AG04449 (cell line): ENCODE data around the gene HIGD2B.
"Not testable (repeated sequence)": the region's sequence is repeated elsewhere in the genome, so short reads cannot be mapped to it uniquely, and the experiment has no call there.

Experiments
- CTCF ChIA-PET: fragments of 350-600 bp; formaldehyde crosslinking; extraction: SDS; loops from one replicate; lab custom pipeline; 2021; ENCODE audit warnings: antibody characterized with exemption; lab: Yijun Ruan, JAX
- POLR2A ChIA-PET: fragments of 400-600, 350-600 bp; formaldehyde crosslinking; extraction: SDS; loops from one replicate; lab custom pipeline; 2020; ENCODE audit warnings: antibody characterized with exemption, inconsistent platforms; lab: Yijun Ruan, JAX
- DNase-seq: peaks from one replicate; pipeline ENCODE4 v3.0.0-alpha.2; 2010; ENCODE audit warnings: low read depth, low spot score
- H3K4me3 ChIP-seq: 2 replicates; pipeline ENCODE4 v1.5.1; 2011; ENCODE audit warnings: low read depth, mild to moderate bottlenecking, control low read depth, low read length
- TF ChIP-seq, protein P1 (sequence below): IDR thresholded peaks from one replicate; pipeline ENCODE4 v1.5.1; 2011; ENCODE audit warnings: mild to moderate bottlenecking, moderate library complexity, low read length, control low read depth, inconsistent platforms; ENCODE audit not compliant: insufficient read depth; ENCODE audit errors: missing control alignments

Gene HIGD2B

DNA sequence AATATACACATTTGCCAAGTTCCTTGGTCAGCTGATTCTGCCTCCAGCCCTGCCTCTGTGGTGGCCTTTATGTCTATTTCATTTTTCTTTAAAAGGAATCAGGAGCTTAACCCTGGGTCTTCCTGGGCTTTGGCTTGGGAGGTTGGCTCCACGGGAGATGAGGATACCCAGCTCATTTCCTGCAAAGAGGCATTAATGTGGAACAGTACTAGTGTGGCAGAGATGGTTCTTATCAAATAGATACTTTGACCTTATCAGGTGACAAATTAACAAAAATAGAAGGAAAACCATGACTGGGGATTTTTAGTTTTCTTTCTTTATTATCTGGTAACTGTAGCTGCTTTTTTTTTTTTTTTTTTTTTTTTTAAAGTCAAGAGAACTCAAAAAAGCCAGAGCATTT lies 42.8 kb upstream of the HIGD2B start:
- ChIA-PET CTCF (interaction anchor here (1.0 to 9.4 kb wide), 3 partner anchors 8 to 537 kb away, joined by 3 to 118 read pairs (median 3); no protein-coding TSS in a partner anchor), POLR2A (no interaction called here)
- no peak overlapping the region for H3K4me3 ChIP-seq
- no peak for DNase-seq
- TF ChIP-seq, protein P1, sequence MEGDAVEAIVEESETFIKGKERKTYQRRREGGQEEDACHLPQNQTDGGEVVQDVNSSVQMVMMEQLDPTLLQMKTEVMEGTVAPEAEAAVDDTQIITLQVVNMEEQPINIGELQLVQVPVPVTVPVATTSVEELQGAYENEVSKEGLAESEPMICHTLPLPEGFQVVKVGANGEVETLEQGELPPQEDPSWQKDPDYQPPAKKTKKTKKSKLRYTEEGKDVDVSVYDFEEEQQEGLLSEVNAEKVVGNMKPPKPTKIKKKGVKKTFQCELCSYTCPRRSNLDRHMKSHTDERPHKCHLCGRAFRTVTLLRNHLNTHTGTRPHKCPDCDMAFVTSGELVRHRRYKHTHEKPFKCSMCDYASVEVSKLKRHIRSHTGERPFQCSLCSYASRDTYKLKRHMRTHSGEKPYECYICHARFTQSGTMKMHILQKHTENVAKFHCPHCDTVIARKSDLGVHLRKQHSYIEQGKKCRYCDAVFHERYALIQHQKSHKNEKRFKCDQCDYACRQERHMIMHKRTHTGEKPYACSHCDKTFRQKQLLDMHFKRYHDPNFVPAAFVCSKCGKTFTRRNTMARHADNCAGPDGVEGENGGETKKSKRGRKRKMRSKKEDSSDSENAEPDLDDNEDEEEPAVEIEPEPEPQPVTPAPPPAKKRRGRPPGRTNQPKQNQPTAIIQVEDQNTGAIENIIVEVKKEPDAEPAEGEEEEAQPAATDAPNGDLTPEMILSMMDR = no peak

DNA sequence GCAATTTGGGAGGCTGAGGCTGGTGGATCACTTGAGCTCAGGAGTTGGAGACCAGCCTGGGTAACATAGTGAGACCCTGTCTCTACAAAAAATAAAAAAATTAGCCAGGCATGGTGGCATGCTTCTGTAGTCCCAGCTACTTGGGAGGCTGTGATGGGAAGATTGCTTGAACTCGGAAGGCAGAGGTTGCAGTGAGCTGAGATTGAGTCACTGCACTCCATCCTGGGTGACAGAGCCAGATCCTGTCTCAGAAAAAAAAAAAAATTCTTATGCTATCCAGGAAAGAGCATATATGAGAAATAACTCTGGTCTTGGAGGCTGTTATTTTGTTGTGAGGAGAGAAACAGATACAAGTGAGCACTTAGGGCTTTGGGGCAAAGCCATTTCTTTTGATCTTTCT lies 42.3 kb upstream of the HIGD2B start:
- DNase-seq, H3K4me3 ChIP-seq, POLR2A ChIA-PET: not testable (repeated sequence)
- CTCF ChIA-PET = interaction anchor here (1.0 to 9.4 kb wide), 4 partner anchors 7 to 538 kb away, joined by 3 to 118 read pairs (median 4); no protein-coding TSS in a partner anchor

DNA sequence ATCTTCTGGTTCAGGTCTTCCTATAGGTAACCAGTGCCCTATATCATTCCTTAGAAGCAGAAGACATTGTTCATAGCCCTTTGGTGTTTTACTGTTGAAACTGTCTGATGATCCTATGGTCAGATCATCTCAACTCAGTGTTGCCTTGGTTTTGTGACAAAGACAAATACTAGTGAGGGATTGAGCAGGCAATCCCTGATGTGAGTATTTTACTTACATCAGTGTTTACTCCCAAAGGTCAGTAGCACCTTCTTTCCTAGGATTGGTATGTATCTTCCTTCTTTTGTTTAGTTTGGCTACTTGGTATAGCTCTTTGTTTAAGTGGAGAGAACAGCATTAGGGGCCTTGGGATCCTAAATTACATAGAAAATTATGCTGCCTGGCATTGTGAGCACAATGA lies 41.2 kb upstream of the HIGD2B start:
- TF ChIP-seq, protein P1 = no peak
- H3K4me3 ChIP-seq = no peak overlapping the region
- no peak for DNase-seq
- CTCF ChIA-PET = interaction anchor here (1.0 to 1.1 kb wide), 2 partner anchors 127 to 355 kb away, joined by 4 to 5 read pairs; no protein-coding TSS in a partner anchor
- POLR2A ChIA-PET = no interaction called here

DNA sequence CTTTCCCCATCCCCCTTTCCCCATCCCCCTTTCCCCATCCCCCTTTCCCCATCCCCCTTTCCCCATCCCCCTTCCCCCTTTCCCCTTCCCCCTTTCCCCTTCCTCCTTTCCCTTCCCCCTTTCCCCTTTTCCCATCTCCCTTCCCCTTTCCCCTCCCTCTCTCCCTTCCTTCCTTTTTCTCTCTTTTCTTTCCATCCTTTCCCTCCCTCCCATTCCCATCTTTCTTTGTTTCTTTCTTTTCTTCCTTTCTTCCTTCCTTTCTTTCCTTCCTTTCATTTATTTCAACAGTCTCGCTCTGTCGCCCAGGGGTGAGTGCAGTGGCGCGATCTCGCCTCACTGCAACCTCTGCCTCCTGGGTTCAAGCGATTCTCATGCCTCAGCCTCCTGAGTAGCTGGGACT lies 39.9 kb upstream of the HIGD2B start:
- POLR2A ChIA-PET = not testable (repeated sequence)
- CTCF ChIA-PET = interaction anchor here (1.1 kb wide), 1 partner anchor 356 kb away, joined by 5 read pairs; no protein-coding TSS in a partner anchor

DNA sequence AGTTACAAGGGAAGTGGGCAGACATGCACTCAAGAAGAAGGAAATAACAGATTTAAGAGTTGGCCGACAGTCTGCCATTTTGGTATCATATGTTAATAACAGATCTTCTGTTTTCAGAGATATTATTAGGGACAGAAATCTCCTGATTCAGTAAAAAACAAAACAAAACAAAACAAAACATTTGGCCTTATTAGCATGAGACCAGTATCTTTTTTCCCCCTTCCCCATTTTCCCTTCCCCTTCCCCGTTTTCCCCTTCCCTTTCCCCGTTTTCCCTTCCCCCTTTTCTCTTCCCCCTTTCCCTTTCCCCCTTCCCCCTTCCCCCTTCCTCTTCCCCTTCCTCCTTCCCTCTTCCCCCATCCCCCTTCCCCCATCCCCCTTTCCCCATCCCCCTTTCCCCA lies 39.5 kb upstream of the HIGD2B start:
- POLR2A ChIA-PET = no interaction called here
- CTCF ChIA-PET = interaction anchor here (1.1 to 9.1 kb wide), 3 partner anchors 7 to 357 kb away, joined by 3 to 118 read pairs (median 60); no protein-coding TSS in a partner anchor

More for the DNA sequence above, 39.9 kb upstream of the HIGD2B start:
- H3K4me3 ChIP-seq, DNase-seq: not testable (repeated sequence)

DNA sequence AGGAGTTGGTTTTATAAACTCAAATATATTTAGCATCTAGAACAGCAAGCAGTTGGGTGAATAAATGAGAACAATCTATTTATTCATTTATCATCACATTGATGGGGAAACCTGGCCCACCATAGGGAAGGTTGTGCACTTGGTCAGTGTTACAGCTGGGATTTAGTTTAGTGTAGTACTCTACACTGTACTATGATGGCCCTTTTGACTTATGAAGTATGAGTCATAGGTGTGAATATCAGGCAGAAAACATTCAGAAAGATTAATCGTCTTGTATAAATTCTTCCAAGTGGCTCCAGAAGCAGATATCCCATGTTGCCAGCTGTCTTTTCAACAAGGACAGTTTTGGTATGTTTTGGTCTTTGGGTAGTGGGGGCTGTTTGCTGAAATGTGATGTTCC lies 38.0 kb upstream of the HIGD2B start:
- no peak for DNase-seq
- no peak overlapping the region for H3K4me3 ChIP-seq
- TF ChIP-seq, protein P1 = no peak
- ChIA-PET CTCF (interaction anchor here (1.1 to 9.1 kb wide), 9 partner anchors 9 to 361 kb away, joined by 3 to 118 read pairs (median 11); no protein-coding TSS in a partner anchor), POLR2A (no interaction called here)

More for the DNA sequence above, 39.5 kb upstream of the HIGD2B start:
- TF ChIP-seq, protein P1 = no peak
- DNase-seq = no peak
- H3K4me3 ChIP-seq = no peak overlapping the region

DNA sequence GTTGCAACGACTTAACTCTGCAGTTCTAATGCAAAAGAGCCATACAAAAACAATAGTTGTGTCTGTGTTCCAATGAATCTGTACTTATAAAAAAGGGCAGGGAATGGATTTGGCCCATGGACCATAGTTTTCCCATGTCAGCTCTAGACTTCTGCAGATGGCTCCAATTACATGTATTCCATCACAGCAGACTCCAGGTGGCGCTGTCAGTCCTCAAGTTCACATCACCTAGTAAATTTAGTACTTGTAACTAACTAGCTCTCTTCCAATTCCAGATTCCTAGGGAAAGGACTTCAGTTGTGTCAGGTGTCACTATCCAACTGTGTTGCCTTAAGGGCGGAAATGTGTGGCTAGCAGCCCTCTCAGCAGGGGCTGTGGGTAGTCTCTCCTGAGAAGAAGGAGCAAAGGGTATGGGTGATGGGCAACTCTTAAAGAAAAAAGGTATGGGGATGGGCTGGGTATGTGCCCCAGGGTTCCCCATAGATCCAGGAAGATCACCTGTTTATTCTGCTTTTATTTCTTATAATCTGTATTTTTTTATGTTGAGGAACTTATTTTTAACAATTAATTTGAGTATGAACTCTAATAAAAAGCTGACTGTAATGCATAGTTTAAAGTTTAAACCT lies 36.2 kb upstream of the HIGD2B start:
- CTCF ChIA-PET = interaction anchor here (0.6 to 9.1 kb wide), 42 partner anchors 9 to 560 kb away, joined by 3 to 118 read pairs (median 4); no protein-coding TSS in a partner anchor
- POLR2A ChIA-PET = no interaction called here
- peak; percentile 29 for DNase-seq
- H3K4me3 ChIP-seq = no peak overlapping the region
- TF ChIP-seq, protein P1 = peak; percentile 65

DNA sequence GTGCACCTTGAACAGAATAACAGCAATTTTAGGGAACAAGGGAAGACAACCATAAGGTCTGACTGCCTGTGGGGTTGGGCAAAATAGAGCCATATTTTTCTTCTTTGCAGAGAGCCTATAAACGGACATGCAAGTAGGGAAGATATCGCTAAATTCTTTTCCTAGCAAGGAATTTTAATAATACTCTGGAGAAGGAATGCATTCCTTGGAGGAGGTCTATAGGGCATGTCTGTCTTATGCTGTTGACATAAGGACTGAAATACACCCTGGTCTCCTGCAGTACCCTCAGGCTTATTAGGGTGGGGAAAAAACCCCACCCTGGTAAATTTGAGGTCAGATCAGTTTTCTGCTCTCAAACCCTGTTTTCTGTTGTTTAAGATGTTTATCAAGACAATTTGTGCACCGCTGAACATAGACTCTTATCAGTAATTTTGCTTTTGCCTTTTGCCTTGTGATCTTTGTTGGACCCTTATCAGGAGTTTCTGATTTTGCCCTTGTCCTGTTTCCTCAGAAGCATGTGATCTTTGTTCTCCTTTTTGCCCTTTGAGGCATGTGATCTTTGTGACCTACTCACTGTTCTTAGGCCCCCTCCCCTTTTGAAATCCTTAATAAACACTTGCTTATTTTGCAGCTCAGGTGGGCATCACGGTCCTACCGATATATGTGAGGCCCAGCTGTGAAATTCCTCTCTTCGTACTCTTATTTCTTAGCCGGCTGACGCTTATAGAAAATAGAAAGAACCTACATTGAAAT lies 22.7 kb upstream of the HIGD2B start:
- H3K4me3 ChIP-seq, POLR2A ChIA-PET, DNase-seq: not testable (repeated sequence)
- CTCF ChIA-PET = interaction anchor here (0.8 to 4.6 kb wide), 2 partner anchors 14 to 37 kb away, joined by 3 to 32 read pairs; no protein-coding TSS in a partner anchor
